SK-N-SH (cell line): Measurements from ENCODE around the gene CD2. TPM values are rescaled to one million over a fixed set of nuclear protein-coding genes. Genes with fewer than 3 reads are reported as not detected.

Source experiments
- CTCF ChIA-PET: fragments of 300-600, 350-600 bp; formaldehyde crosslinking; extraction: SDS; loops from one replicate; lab custom pipeline; 2021; lab: Yijun Ruan, JAX
- POLR2A ChIA-PET: fragments of 350-600 bp; sonication (Branson Sonifier 250); formaldehyde crosslinking; extraction: SDS; loops from one replicate; lab custom pipeline; 2020; ENCODE audit warnings: antibody characterized with exemption, inconsistent platforms; lab: Yijun Ruan, JAX
- DNase-seq: peaks from one replicate; pipeline ENCODE4 v3.0.0; 2012
- H2AFZ ChIP-seq: fragments of 200-600 bp; sonication (generic); 2 replicates; pipeline ENCODE4 v1.8.1; 2016; ENCODE audit warnings: antibody characterized with exemption, mild to moderate bottlenecking, low read depth
- H3F3A ChIP-seq: fragments of 200-600 bp; sonication (generic); replicated peaks from 2 replicates; pipeline ENCODE3; 2016; ENCODE audit warnings: antibody characterized with exemption, mild to moderate bottlenecking; ENCODE audit not compliant: insufficient read depth
- H3K27ac ChIP-seq, 2 experiments: fragments of 200-500 bp in 1 of 2; fragments of 200-600 bp in 1 of 2; sonication (Bioruptor generic) in 1 of 2; sonication (generic), shearing (Covaris generic) in 1 of 2; 2 replicates each; pipeline versions ENCODE4 v1.5.1 to v1.6.1; 2014 to 2016; ENCODE audit warnings: low read depth in 2 of 2, inconsistent platforms in 1 of 2, low read length in 1 of 2, mild to moderate bottlenecking in 1 of 2, mixed read lengths in 1 of 2
- H3K27me3 ChIP-seq: fragments of 200-600 bp; sonication (generic), shearing (Covaris generic); 2 replicates; pipeline ENCODE4 v1.6.1; 2016; ENCODE audit warnings: mixed run types; ENCODE audit not compliant: insufficient read depth
- H3K36me3 ChIP-seq, 2 experiments: fragments of 200-500 bp in 1 of 2; fragments of 200-600 bp in 1 of 2; sonication (Bioruptor generic) in 1 of 2; sonication (generic) in 1 of 2; replicated peaks in 1 of 2; 2 replicates each; pipeline versions ENCODE3 to v1.5.1; 2014 to 2016; ENCODE audit warnings: low read length in 1 of 2, mild to moderate bottlenecking in 1 of 2; ENCODE audit not compliant: insufficient read depth in 2 of 2, control insufficient read depth in 1 of 2
- H3K4me1 ChIP-seq, 2 experiments: fragments of 200-500 bp in 1 of 2; fragments of 200-600 bp in 1 of 2; sonication (Bioruptor generic) in 1 of 2; sonication (generic), shearing (Covaris generic) in 1 of 2; 2 replicates each; pipeline versions ENCODE4 v1.5.1 to v1.6.1; 2014 to 2016; ENCODE audit warnings: low read depth in 1 of 2, low read length in 1 of 2, mixed run types in 1 of 2; ENCODE audit not compliant: insufficient read depth in 2 of 2, control insufficient read depth in 1 of 2
- H3K4me2 ChIP-seq: fragments of 200-600 bp; sonication (generic), shearing (Covaris generic); 2 replicates; pipeline ENCODE4 v1.6.1; 2017; ENCODE audit warnings: mixed run types
- H3K4me3 ChIP-seq, 2 experiments: fragments of 200-500 bp in 1 of 2; fragments of 200-600 bp in 1 of 2; sonication (Bioruptor generic) in 1 of 2; sonication (generic), shearing (Covaris generic) in 1 of 2; 2 replicates each; pipeline versions ENCODE4 v1.5.1 to v1.8.1; 2014 to 2016; ENCODE audit warnings: low read depth in 2 of 2, inconsistent platforms in 1 of 2, low read length in 1 of 2, mild to moderate bottlenecking in 1 of 2, mixed read lengths in 1 of 2, moderate library complexity in 1 of 2
- H3K79me2 ChIP-seq: fragments of 200-600 bp; sonication (generic); 2 replicates; pipeline ENCODE4 v1.8.1; 2017; ENCODE audit warnings: mild to moderate bottlenecking; ENCODE audit not compliant: insufficient read depth
- H3K9ac ChIP-seq: fragments of 200-600 bp; sonication (generic); 2 replicates; pipeline ENCODE4 v1.6.1; 2017; ENCODE audit warnings: mixed run types
- H3K9me2 ChIP-seq: fragments of 200-600 bp; sonication (generic); 2 replicates; pipeline ENCODE4 v1.6.1; 2017; ENCODE audit warnings: mixed run types
- H3K9me3 ChIP-seq: fragments of 200-600 bp; sonication (generic); 2 replicates; pipeline ENCODE4 v1.6.1; 2017; ENCODE audit warnings: mixed run types, mild to moderate bottlenecking, moderate library complexity
- H4K20me1 ChIP-seq: fragments of 200-600 bp; sonication (generic); 2 replicates; pipeline ENCODE4 v1.6.1; 2017; ENCODE audit warnings: mild to moderate bottlenecking, mixed run types; ENCODE audit not compliant: insufficient read depth
- ELF1 ChIP-seq: IDR thresholded peaks from 2 replicates; pipeline ENCODE4 v1.4.0; 2012
- FOXJ3 ChIP-seq: sonication (generic); formaldehyde crosslinking; IDR thresholded peaks from 2 replicates; pipeline ENCODE4 v1.5.1; 2020; ENCODE audit warnings: mild to moderate bottlenecking, missing genetic modification reagents
- GABPA ChIP-seq: IDR thresholded peaks from 2 replicates; pipeline ENCODE4 v1.4.0; 2012; ENCODE audit warnings: low read depth, mild to moderate bottlenecking
- GATA2 ChIP-seq: sonication (generic); formaldehyde crosslinking; IDR thresholded peaks from 2 replicates; pipeline ENCODE4 v1.5.0; 2020; ENCODE audit warnings: mild to moderate bottlenecking, missing genetic modification reagents
- IRF3 ChIP-seq: fragments of 150-350 bp; IDR thresholded peaks from 2 replicates; pipeline ENCODE4 v1.6.1; 2016; ENCODE audit warnings: mild to moderate bottlenecking, low read depth, low read length
- JUND ChIP-seq: IDR thresholded peaks from 2 replicates; pipeline ENCODE4 v1.4.0; 2012
- MAX ChIP-seq: IDR thresholded peaks from 2 replicates; pipeline ENCODE4 v1.4.0; 2012; ENCODE audit warnings: low read depth
- MEF2A ChIP-seq: IDR thresholded peaks from 2 replicates; pipeline ENCODE4 v1.4.0; 2012; ENCODE audit warnings: low read depth, borderline replicate concordance
- MXI1 ChIP-seq: IDR thresholded peaks from 2 replicates; pipeline ENCODE4 v1.6.1; 2012; ENCODE audit warnings: mild to moderate bottlenecking, low read depth, low read length, improper control_type of control experiment
- RAD21 ChIP-seq: IDR thresholded peaks from 2 replicates; pipeline ENCODE4 v1.6.1; 2012; ENCODE audit warnings: mild to moderate bottlenecking, low read length
- RCOR1 ChIP-seq: fragments of 150-350 bp; IDR thresholded peaks from 2 replicates; pipeline ENCODE4 v1.6.1; 2017; ENCODE audit warnings: antibody characterized with exemption, low read length
- SIN3A ChIP-seq: IDR thresholded peaks from 2 replicates; pipeline ENCODE4 v1.6.1; 2012; ENCODE audit warnings: low read depth, mild to moderate bottlenecking, low read length, moderate library complexity, borderline replicate concordance
- TAF1 ChIP-seq: IDR thresholded peaks from 2 replicates; pipeline ENCODE4 v1.6.1; 2012; ENCODE audit warnings: low read depth, mild to moderate bottlenecking, low read length, moderate library complexity, borderline replicate concordance
- TCF12 ChIP-seq: IDR thresholded peaks from 2 replicates; pipeline ENCODE4 v1.4.0; 2012
- TEAD4 ChIP-seq: IDR thresholded peaks from 2 replicates; pipeline ENCODE4 v1.4.0; 2012; ENCODE audit warnings: mild to moderate bottlenecking, borderline replicate concordance; ENCODE audit not compliant: insufficient read depth
- ZBTB33 ChIP-seq: IDR thresholded peaks from 2 replicates; pipeline ENCODE4 v1.4.0; 2012; ENCODE audit warnings: low read depth, borderline replicate concordance
- WGBS: methylation state at CpG from one replicate; pipeline ENCODE4 v1.1.6; 2017; ENCODE audit warnings: low lambda C conversion rate; 5-methylcytosine and 5-hydroxymethylcytosine counted together
- polyA plus RNA-seq, 3 experiments: library from polyadenylated mRNA; depleted of rRNA; stranded (reverse); fragments of >200 nt; gene quantifications; 2 replicates each; pipeline ENCODE4 v1.2.3, GENCODE V29; 2012
- TF ChIP-seq, protein P1 (sequence below): IDR thresholded peaks from 2 replicates; pipeline ENCODE4; 2012
- TF ChIP-seq, protein P2 (sequence below): IDR thresholded peaks from 2 replicates; pipeline ENCODE4 v1.4.0; 2012; ENCODE audit warnings: low read depth, borderline replicate concordance
- TF ChIP-seq, protein P3 (sequence below): IDR thresholded peaks from 2 replicates; pipeline ENCODE4 v1.6.1; 2012; ENCODE audit warnings: mild to moderate bottlenecking, low read depth, low read length, moderate library complexity

Gene CD2
- polyA plus RNA-seq, 1 of the 3 experiments (the other 2 are of a cell fraction) = not detected

GRCh38 chr1:116712510-116712909, 41.7 kb upstream of the CD2 start:
- no peak for DNase-seq
- H3K27me3 ChIP-seq = no peaks in the 10 kb centered on the region
- H3K36me3 ChIP-seq = no peaks in the 10 kb centered on the region
- 58% methylated on average over 6 of the region's 6 CpGs for WGBS
- no peak overlapping the region for H3K9ac ChIP-seq
- no peaks in the 10 kb centered on the region for H3F3A ChIP-seq
- H3K4me3 ChIP-seq = no peak overlapping the region
- TF ChIP-seq JUND (no peak), SIN3A (no peak), TAF1 (no peak), RCOR1 (no peak), MAX (no peak), MXI1 (no peak), TCF12 (no peak), ZBTB33 (no peak), MEF2A (no peak), TEAD4 (no peak), ELF1 (no peak), GABPA (no peak), IRF3 (no peak), GATA2 (CRISPR knock-in tag) (no peak), RAD21 (no peak), FOXJ3 (CRISPR knock-in tag) (no peak)
- TF ChIP-seq, protein P1, sequence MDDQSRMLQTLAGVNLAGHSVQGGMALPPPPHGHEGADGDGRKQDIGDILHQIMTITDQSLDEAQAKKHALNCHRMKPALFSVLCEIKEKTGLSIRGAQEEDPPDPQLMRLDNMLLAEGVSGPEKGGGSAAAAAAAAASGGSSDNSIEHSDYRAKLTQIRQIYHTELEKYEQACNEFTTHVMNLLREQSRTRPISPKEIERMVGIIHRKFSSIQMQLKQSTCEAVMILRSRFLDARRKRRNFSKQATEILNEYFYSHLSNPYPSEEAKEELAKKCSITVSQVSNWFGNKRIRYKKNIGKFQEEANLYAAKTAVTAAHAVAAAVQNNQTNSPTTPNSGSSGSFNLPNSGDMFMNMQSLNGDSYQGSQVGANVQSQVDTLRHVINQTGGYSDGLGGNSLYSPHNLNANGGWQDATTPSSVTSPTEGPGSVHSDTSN = no peak
- TF ChIP-seq, protein P2, sequence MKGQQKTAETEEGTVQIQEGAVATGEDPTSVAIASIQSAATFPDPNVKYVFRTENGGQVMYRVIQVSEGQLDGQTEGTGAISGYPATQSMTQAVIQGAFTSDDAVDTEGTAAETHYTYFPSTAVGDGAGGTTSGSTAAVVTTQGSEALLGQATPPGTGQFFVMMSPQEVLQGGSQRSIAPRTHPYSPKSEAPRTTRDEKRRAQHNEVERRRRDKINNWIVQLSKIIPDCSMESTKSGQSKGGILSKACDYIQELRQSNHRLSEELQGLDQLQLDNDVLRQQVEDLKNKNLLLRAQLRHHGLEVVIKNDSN = no peak
- TF ChIP-seq, protein P3, sequence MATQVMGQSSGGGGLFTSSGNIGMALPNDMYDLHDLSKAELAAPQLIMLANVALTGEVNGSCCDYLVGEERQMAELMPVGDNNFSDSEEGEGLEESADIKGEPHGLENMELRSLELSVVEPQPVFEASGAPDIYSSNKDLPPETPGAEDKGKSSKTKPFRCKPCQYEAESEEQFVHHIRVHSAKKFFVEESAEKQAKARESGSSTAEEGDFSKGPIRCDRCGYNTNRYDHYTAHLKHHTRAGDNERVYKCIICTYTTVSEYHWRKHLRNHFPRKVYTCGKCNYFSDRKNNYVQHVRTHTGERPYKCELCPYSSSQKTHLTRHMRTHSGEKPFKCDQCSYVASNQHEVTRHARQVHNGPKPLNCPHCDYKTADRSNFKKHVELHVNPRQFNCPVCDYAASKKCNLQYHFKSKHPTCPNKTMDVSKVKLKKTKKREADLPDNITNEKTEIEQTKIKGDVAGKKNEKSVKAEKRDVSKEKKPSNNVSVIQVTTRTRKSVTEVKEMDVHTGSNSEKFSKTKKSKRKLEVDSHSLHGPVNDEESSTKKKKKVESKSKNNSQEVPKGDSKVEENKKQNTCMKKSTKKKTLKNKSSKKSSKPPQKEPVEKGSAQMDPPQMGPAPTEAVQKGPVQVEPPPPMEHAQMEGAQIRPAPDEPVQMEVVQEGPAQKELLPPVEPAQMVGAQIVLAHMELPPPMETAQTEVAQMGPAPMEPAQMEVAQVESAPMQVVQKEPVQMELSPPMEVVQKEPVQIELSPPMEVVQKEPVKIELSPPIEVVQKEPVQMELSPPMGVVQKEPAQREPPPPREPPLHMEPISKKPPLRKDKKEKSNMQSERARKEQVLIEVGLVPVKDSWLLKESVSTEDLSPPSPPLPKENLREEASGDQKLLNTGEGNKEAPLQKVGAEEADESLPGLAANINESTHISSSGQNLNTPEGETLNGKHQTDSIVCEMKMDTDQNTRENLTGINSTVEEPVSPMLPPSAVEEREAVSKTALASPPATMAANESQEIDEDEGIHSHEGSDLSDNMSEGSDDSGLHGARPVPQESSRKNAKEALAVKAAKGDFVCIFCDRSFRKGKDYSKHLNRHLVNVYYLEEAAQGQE = no peak
- H3K27ac ChIP-seq = no peak overlapping the region
- no peaks in the 10 kb centered on the region for H3K9me2 ChIP-seq
- no peaks in the 10 kb centered on the region for H3K9me3 ChIP-seq
- no peaks in the 10 kb centered on the region for H4K20me1 ChIP-seq
- no peak overlapping the region for H2AFZ ChIP-seq
- H3K79me2 ChIP-seq = no peaks in the 10 kb centered on the region
- H3K4me2 ChIP-seq = no peak overlapping the region
- CTCF ChIA-PET = interaction anchor here (0.9 to 8.2 kb wide), 4 partner anchors 13 to 355 kb away, joined by 3 to 55 read pairs (median 5); no protein-coding TSS in a partner anchor
- peaks cover 0 to 35% of the 10 kb centered on the region in 2 experiments; a peak in 3 of 4 replicates for H3K4me1 ChIP-seq
- POLR2A ChIA-PET = no interaction called here
